GM21423 (cell line): ENCODE results near the gene RBKS.

Source experiments
- ATAC-seq: cut with Tn5 transposase; IDR thresholded peaks from one replicate; pipeline ENCODE4 v1.9.1; 2021; ENCODE audit warnings: mild to moderate bottlenecking, moderate library complexity; ENCODE audit not compliant: unreplicated experiment

The RBKS gene

GRCh38 chr2:27838502-27838901 is 51.7 kb downstream of the RBKS start:
- no peak for ATAC-seq

DNA sequence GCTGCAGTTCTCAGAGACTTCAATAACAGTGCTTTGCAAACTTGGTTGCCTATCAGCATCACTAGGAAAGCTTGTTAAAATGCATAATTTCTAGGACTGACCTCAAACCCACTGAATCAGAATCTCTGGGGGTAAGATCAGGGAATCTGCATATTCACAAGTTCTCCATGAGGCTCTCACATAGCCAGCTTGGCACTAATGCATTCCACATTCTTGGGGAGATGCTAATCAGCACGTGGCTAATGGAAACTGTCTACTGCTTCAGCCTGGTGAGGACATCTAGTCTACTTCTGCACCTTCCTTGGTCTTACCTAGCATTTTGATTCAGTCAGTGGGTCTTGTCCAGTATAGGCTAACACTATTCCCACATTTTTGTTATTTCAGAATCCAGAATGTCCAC is 56.3 kb downstream of the RBKS start:
- ATAC-seq, result no peak

- ATAC-seq, result no peak
These were observed 57.8 kb downstream of the RBKS start for GRCh38 chr2:27832396-27832795.

DNA sequence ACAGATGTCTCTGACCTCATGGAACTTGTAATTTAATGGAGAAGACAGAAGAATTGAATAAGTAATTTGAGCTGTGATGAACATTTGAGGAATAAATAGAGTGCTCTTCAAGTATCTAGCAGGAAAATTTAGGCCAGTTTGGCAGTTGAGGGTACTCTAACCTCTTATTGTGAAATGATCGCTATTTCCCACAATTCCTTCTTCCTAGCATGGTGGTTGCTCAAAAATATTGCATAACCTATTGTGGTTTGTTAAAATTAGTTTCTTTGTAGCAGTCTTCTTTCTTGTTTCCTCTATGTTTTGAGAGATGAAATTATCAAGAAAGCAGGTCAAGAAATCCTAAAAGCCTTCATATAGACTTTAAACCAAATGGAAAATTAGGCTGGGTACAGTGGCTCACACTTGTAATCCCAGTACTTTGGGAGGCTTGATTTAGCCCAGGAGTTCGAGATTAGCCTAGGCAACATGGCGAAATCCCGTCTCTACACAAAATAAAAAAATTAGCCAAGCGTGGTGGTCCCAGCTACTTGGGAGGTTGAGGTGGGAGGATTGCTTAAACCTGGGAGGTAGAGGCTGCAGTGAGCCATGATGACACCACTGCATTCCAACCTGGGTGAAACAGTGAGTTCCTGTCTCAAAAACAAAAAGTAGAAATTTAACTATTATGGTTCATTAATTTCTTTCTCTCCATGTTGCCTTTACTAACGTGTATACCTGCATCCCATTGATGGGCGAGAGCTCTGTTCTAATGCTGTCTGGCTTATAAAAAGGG is 58.7 kb downstream of the RBKS start:
- no peak for ATAC-seq

DNA sequence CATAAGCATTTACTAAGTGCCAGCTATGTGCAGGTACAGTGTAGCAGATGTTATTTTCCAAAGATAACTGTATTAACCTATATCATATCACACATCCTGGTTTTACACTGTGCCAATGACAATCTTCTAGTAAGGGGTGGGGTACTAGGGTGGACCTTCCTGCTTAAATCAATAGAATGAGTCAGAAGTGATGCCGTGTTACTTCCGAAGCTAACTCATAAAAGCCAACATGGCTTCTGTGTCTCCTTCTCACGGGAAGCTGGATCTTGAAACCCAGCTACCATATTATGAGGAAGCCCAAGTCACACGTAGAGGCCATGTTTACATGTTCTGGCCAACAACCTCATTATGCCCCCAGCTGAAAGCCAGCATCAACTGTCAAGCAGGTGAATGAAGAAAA is 59.5 kb downstream of the RBKS start:
- ATAC-seq, result no peak

DNA sequence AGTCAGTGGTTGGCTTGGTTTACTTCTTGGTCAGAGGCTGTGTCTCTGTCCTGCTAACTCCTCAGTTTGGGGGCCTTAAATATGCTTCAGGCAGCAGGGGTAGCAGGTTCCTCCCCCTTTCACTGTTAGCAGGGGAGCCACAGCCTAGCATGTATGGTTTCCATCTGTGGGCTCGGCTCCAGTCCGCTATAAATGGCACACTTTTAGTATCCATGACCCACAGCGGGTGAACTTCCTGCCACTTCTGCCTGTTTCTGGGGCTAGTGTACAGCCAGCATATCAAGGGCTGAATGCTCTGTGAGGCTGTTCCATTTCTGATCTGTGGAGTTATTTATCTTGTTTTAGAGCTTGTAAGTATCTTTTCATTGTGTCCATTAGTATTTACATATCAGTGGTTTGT is 60.4 kb downstream of the RBKS start:
- ATAC-seq, result no peak

DNA sequence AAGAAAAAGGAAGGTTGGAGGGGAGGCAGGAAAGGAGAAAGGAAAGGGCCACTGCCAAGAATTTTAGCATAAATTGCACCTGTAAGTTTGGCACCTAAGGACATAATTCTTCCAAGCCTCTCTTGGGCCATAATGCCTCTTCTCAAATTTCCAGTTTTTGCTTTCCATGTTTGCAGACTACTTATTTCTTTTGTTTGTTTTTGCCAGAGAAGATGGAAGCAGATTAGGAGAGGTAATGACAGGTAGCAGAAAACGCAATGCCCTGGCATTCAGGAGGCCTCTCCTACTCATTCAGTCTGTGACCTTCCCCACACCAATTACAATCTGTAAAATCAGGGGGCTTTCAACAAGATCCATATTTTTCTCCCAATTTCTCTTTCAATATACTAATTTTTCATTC is 61.9 kb downstream of the RBKS start:
- ATAC-seq, result no peak

GRCh38 chr2:27824401-27824800 is 65.8 kb downstream of the RBKS start:
- no peak for ATAC-seq

GRCh38 chr2:27823569-27823968 is 66.6 kb downstream of the RBKS start:
- ATAC-seq, result no peak

GRCh38 chr2:27823135-27823534 is 67.1 kb downstream of the RBKS start:
- no peak for ATAC-seq

- ATAC-seq, result no peak
These were observed 68.1 kb downstream of the RBKS start for GRCh38 chr2:27822049-27822448.

GRCh38 chr2:27815860-27816438 is 74.2 kb downstream of the RBKS start:
- ATAC-seq, result no peak

DNA sequence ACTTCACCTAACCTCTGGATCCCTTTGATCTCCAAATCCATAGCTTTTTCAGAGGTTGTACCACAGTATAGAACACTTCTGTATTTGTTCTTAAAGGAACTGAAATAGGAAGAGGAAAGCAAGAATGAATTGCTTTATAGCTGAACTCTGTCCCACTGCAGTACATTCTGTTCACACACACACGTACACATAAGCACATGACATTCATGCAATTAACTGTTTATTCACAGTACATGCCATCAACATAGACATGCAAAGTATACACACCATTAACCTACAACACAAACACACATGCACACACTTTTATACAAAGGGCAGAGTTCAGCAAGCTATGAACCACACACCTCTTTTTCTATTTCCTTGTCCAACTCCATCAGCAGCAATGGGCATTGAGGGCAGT is 75.4 kb downstream of the RBKS start:
- no peak for ATAC-seq

GRCh38 chr2:27811768-27812167 is 78.4 kb downstream of the RBKS start:
- no peak for ATAC-seq

- no peak for ATAC-seq
These were observed 79.7 kb downstream of the RBKS start for GRCh38 chr2:27810455-27810854.

DNA sequence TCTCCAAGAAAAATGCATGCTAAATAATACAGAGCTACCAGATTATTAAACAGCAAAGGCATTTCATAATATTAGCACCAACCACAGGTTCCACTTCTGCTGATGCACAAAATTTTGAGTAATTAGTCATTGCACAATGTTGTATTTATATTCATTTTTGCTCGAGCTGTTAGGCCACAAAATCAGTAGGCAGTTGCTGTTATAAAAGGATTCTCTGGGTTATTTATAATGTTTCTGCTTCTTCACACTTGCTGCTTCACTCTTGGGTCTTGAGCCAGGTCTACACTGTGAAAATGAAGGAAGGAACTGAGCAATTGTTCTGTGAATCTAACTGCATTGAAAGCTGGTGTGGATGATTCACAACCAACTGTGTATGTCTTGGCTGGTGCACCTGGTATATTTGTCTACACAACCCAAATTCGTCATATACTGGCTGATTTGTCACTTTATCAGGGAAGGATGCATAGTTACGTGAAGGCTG is 80.4 kb downstream of the RBKS start:
- ATAC-seq, result no peak

DNA sequence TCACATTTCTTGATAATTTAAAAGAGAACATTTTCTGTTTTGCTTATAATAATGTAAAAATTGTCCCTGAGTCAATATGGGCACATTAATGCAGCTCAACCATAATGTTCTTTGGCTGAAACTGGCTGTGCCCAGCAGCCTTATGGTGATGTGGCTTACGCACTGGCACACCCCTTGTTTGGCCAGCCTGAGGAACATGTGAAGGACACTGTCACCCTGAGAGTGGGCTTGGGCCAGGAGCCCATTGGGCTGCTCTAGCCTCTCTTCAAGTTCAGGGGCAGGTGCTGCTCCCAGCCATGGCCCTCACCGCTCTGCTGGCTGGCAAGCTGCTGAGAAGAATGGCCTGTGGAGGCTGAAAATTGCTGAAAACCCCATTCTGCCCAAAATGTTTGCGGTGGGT is 81.2 kb downstream of the RBKS start:
- ATAC-seq, result no peak

- no peak for ATAC-seq
These were observed 81.8 kb downstream of the RBKS start for GRCh38 chr2:27808418-27808817.

DNA sequence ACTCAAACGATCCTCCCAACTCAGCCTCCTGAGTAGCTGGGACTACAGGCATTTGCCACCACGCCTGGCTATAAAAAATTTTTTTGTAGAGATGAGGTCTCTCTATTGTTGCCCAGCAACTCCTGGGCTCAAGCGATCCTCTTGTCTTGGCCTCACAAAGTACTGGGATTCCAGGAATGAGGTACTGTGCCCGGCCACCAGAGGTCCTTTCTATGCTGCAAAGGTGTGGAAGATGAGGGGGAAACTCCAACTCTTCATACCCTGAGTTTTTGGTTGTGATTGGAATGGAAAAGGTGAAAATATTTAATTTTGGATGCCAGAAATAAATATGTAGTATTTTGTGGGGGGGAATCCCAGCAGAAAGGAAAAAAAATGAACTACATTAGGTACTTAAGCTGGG is 82.7 kb downstream of the RBKS start:
- ATAC-seq, result no peak

DNA sequence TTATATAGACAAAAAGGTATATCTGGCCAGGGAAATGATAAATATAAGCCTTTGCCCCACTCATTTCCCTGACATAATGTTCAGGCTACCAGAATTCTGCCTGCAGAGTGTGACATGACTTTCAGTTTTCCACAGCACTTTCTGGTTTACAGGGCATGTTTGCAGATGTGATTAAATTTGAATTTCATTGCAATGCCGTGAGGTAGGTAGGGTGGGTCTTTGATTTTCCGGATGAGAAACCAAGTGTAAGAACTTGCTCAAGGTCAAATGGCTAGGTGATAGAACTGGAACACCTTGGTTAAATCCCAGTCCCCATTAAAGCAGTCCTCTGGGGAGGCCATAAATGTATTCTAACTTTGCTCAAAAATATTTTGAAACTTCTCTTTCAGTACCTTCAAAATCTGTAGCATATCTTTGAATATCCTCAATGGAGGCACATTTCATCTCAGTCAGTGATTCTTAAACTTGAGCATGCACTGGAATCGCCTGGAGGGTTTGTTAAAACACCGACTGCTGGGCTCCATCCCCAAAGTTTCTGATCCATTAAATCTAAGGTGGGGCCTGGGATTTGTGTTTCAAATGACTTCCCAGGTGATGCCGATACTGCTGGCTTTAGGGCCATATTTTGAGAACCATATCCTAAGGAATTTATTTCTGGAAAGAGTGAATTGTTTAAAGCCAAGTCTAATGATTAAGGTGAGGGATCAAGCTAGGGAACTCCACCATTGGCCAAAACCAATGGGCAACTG is 83.7 kb downstream of the RBKS start:
- ATAC-seq, result no peak

DNA sequence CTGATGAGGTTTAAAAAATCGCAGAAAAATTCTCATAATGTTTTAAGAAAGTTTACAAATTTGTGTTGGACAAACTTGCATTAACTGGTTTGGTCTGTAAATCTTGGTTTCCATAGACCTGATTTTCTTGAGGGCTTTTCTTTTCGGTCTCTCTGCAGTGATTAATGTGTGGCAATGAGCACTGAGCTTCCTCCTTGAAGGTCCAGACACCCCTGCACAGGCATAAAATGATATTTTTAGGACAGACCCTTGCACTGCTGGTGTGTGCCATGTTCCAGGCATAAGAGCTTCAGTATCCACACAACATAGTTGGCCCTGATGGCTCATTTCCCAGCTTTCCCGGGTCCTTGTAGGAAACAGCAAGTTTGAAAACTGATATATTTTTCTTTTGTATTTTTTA is 85.0 kb downstream of the RBKS start:
- no peak for ATAC-seq

- no peak for ATAC-seq
These were observed 86.0 kb downstream of the RBKS start for GRCh38 chr2:27804146-27804545.
